ENCODE results near the gene SREBF1. TPM values are rescaled to one million over a fixed set of nuclear protein-coding genes. Genes with fewer than 3 reads are reported as not detected.

SREBF1 gene
- total and polyA plus RNA-seq, 2 of the 4 experiments (the other 2 are of a cell fraction), result 3.4 to 20.4 TPM

GRCh38 chr17:17763136-17763535 lies 73.7 kb downstream of the SREBF1 start:
- no peak overlapping the region for H3K4ac ChIP-seq (ENCODE audit: low read depth, low read length)
- no TSS peak for BruUV-seq (replicated peaks)
- no peak overlapping the region for H2AFZ ChIP-seq (replicated peaks; ENCODE audit: low read length, poor library complexity)
- CTCF ChIA-PET, result no interaction called here
- 76% methylated on average over 6 of the region's 9 CpGs; no CpG with 5 or more reads in 1 of the 2 experiments for WGBS, 2 experiments (ENCODE audit: extremely low coverage in 2 of 2, insufficient read length in 1 of 2)
- intact Hi-C loops (cut with micrococcal nuclease), result no loop called here
- H2BK5ac ChIP-seq (ENCODE audit: low read depth, low read length, poor library complexity, severe bottlenecking), result no peak overlapping the region
- no peak overlapping the region for H3K14ac ChIP-seq (replicated peaks; ENCODE audit: low read depth, low read length)
- H4K8ac ChIP-seq (ENCODE audit: low read depth in 2 of 2, low read length in 2 of 2), result no peak overlapping the region
- H3K23ac ChIP-seq (ENCODE audit: low read depth, low read length), result no peak overlapping the region
- H3K27me3 ChIP-seq (ENCODE audit: control insufficient read depth, insufficient read depth, low read length), result no peaks in the 10 kb centered on the region
- TF ChIP-seq CEBPB (IDR thresholded peaks at IDR 0.05; ENCODE audit: low read depth, low read length) (no peak), SMC3 (IDR thresholded peaks at IDR 0.05; ENCODE audit: low read depth, low read length) (no peak), POLR2A (IDR thresholded peaks at IDR 0.05; ENCODE audit: low read depth, low read length) (no peak), RAD21 (IDR thresholded peaks at IDR 0.05; ENCODE audit: low read length) (no peak), MAZ (IDR thresholded peaks at IDR 0.05; ENCODE audit: borderline replicate concordance, low read depth, low read length) (no peak), RCOR1 (IDR thresholded peaks at IDR 0.05; ENCODE audit: insufficient replicate concordance, low read length) (no peak), USF2 (IDR thresholded peaks at IDR 0.05; ENCODE audit: low read depth, low read length) (no peak), RFX5 (IDR thresholded peaks at IDR 0.05; ENCODE audit: low read depth, low read length) (no peak)
- TF ChIP-seq, protein P1, sequence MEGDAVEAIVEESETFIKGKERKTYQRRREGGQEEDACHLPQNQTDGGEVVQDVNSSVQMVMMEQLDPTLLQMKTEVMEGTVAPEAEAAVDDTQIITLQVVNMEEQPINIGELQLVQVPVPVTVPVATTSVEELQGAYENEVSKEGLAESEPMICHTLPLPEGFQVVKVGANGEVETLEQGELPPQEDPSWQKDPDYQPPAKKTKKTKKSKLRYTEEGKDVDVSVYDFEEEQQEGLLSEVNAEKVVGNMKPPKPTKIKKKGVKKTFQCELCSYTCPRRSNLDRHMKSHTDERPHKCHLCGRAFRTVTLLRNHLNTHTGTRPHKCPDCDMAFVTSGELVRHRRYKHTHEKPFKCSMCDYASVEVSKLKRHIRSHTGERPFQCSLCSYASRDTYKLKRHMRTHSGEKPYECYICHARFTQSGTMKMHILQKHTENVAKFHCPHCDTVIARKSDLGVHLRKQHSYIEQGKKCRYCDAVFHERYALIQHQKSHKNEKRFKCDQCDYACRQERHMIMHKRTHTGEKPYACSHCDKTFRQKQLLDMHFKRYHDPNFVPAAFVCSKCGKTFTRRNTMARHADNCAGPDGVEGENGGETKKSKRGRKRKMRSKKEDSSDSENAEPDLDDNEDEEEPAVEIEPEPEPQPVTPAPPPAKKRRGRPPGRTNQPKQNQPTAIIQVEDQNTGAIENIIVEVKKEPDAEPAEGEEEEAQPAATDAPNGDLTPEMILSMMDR (conservative IDR thresholded peaks at IDR 0.05; ENCODE audit: low read depth, low read length), result no peak
- no peak overlapping the region for H3K56ac ChIP-seq (ENCODE audit: extremely low read depth, insufficient read depth, low read length)
- no peak overlapping the region for H4K91ac ChIP-seq (ENCODE audit: insufficient read depth, low read depth, low read length)
- H4K20me1 ChIP-seq (ENCODE audit: insufficient read depth, low read length), result peaks cover 97% of the 10 kb centered on the region
- no peak overlapping the region for H2AK5ac ChIP-seq (ENCODE audit: low read depth, low read length)
- H2BK15ac ChIP-seq (ENCODE audit: low read depth, low read length), result no peak overlapping the region
- no peak overlapping the region for H2BK20ac ChIP-seq (ENCODE audit: low read depth, low read length)
- H3K9ac ChIP-seq (ENCODE audit: low read depth, low read length), result no peak overlapping the region
- no peaks in the 10 kb centered on the region for H3K9me3 ChIP-seq (ENCODE audit: control insufficient read depth, insufficient read depth, low read length)
- H3K27ac ChIP-seq (ENCODE audit: insufficient read depth, low read length), result no peak overlapping the region
- H3K4me2 ChIP-seq (ENCODE audit: low read depth, low read length), result no peak overlapping the region
- ATAC-seq (ENCODE audit: low read depth), result no peak
- H2BK120ac ChIP-seq (ENCODE audit: low read depth, low read length), result no peak overlapping the region
- peaks cover 44 to 95% of the 10 kb centered on the region in 2 experiments for H3K79me1 ChIP-seq (ENCODE audit: low read depth in 1 of 2, low read length in 2 of 2)
- no peak for DNase-seq
- dilution Hi-C loops (cut with HindIII; ENCODE audit: low sequenced_read_pairs, unreplicated experiment), result no loop called here
- peak overlapping the region; percentile 37 for H2AK9ac ChIP-seq (replicated peaks; ENCODE audit: low read depth, low read length, poor library complexity)
- H3K18ac ChIP-seq (ENCODE audit: low read depth, low read length), result no peak overlapping the region
- no peak overlapping the region for H3K4me3 ChIP-seq (ENCODE audit: insufficient read depth, low read depth, low read length)
- in situ Hi-C loops (cut with MboI; ENCODE audit: low sequenced_read_pairs), result no loop called here
- peaks cover 27% of the 10 kb centered on the region for H3K4me1 ChIP-seq (ENCODE audit: control insufficient read depth, insufficient read depth, low read length)
- POLR2A ChIA-PET (ENCODE audit: unreplicated experiment), result no interaction called here
- peaks cover 47% of the 10 kb centered on the region for H3K9me1 ChIP-seq (ENCODE audit: insufficient read depth, low read length)
- no peak overlapping the region for H4K5ac ChIP-seq (ENCODE audit: low read depth, low read length)
- H3K36me3 ChIP-seq (ENCODE audit: control insufficient read depth, insufficient read depth, low read length), result peaks cover 11% of the 10 kb centered on the region

Data from IMR-90 (cell line).